Measurements from ENCODE around the gene SLC6A6.

SLC6A6 gene

GRCh38 chr3:14487821-14488220, 85.4 kb downstream of the SLC6A6 start:
- H3K79me1 ChIP-seq (ENCODE audit: low read length), result no peaks in the 10 kb centered on the region
- no peak overlapping the region for H3K27ac ChIP-seq (ENCODE audit: low read depth, low read length)
- H3K4ac ChIP-seq (ENCODE audit: low read depth, low read length), result no peak overlapping the region
- WGBS (ENCODE audit: extremely low coverage, insufficient coverage, low lambda C conversion rate), result no CpG with 5 or more reads among the region's 7 CpGs
- no peak overlapping the region for H2BK5ac ChIP-seq (ENCODE audit: low read length)
- H3K4me2 ChIP-seq (ENCODE audit: low read length), result no peak overlapping the region
- H3K36me3 ChIP-seq (ENCODE audit: control insufficient read depth, insufficient read depth, low read length), result peaks cover 2% of the 10 kb centered on the region
- H3K56ac ChIP-seq (ENCODE audit: low read length), result no peak overlapping the region
- H3K27me3 ChIP-seq (ENCODE audit: insufficient read depth, low read length, poor library complexity), result no peaks in the 10 kb centered on the region
- no peak overlapping the region for H4K8ac ChIP-seq (ENCODE audit: low read depth, low read length)
- no peak overlapping the region for H2BK120ac ChIP-seq (ENCODE audit: low read depth, low read length)
- no peak overlapping the region for H2BK15ac ChIP-seq (replicated peaks; ENCODE audit: low read depth)
- no peak overlapping the region for H3K9ac ChIP-seq (ENCODE audit: low read length)
- H2AK5ac ChIP-seq (ENCODE audit: low read length), result no peak overlapping the region
- no peaks in the 10 kb centered on the region for H3K4me1 ChIP-seq (ENCODE audit: control insufficient read depth, low read depth, low read length)
- no peak overlapping the region for H4K5ac ChIP-seq (ENCODE audit: low read length)
- H3K23ac ChIP-seq (ENCODE audit: low read length), result no peak overlapping the region
- DNase-seq, result no peak
- no peak overlapping the region for H3K4me3 ChIP-seq (ENCODE audit: low read length)
- no peak overlapping the region for H3K18ac ChIP-seq (ENCODE audit: low read length)
- H3K79me2 ChIP-seq (ENCODE audit: control insufficient read depth, insufficient read depth, low read length), result no peaks in the 10 kb centered on the region

GRCh38 chr3:14488286-14489041, 86.1 kb downstream of the SLC6A6 start:
- Histone ChIP-seq H2BK5ac (ENCODE audit: low read length) (no peak overlapping the region), H3K79me1 (ENCODE audit: low read length) (no peaks in the 10 kb centered on the region), H3K9ac (ENCODE audit: low read length) (no peak overlapping the region), H3K23ac (ENCODE audit: low read length) (no peak overlapping the region), H3K18ac (ENCODE audit: low read length) (no peak overlapping the region), H4K5ac (ENCODE audit: low read length) (no peak overlapping the region), H3K4ac (ENCODE audit: low read depth, low read length) (no peak overlapping the region), H3K56ac (ENCODE audit: low read length) (no peak overlapping the region), H3K4me3 (ENCODE audit: low read length) (no peak overlapping the region), H3K4me2 (ENCODE audit: low read length) (no peak overlapping the region), H2BK15ac (replicated peaks; ENCODE audit: low read depth) (no peak overlapping the region), H2BK120ac (ENCODE audit: low read depth, low read length) (no peak overlapping the region), H3K27me3 (ENCODE audit: insufficient read depth, low read length, poor library complexity) (no peaks in the 10 kb centered on the region), H2AK5ac (ENCODE audit: low read length) (no peak overlapping the region), H4K8ac (ENCODE audit: low read depth, low read length) (no peak overlapping the region), H3K36me3 (ENCODE audit: control insufficient read depth, insufficient read depth, low read length) (peaks cover 2% of the 10 kb centered on the region), H3K27ac (ENCODE audit: low read depth, low read length) (no peak overlapping the region), H3K79me2 (ENCODE audit: control insufficient read depth, insufficient read depth, low read length) (no peaks in the 10 kb centered on the region), H3K4me1 (ENCODE audit: control insufficient read depth, low read depth, low read length) (no peaks in the 10 kb centered on the region)
- no CpG with 5 or more reads among the region's 7 CpGs for WGBS (ENCODE audit: extremely low coverage, insufficient coverage, low lambda C conversion rate)
- no peak for DNase-seq

GRCh38 chr3:14489641-14490040, 87.2 kb downstream of the SLC6A6 start:
- Histone ChIP-seq H3K27me3 (ENCODE audit: insufficient read depth, low read length, poor library complexity) (no peaks in the 10 kb centered on the region), H3K18ac (ENCODE audit: low read length) (no peak overlapping the region), H2BK15ac (replicated peaks; ENCODE audit: low read depth) (no peak overlapping the region), H2BK5ac (ENCODE audit: low read length) (no peak overlapping the region), H2AK5ac (ENCODE audit: low read length) (no peak overlapping the region), H3K23ac (ENCODE audit: low read length) (no peak overlapping the region), H3K9ac (ENCODE audit: low read length) (no peak overlapping the region), H3K4me1 (ENCODE audit: control insufficient read depth, low read depth, low read length) (no peaks in the 10 kb centered on the region), H4K5ac (ENCODE audit: low read length) (no peak overlapping the region), H3K36me3 (ENCODE audit: control insufficient read depth, insufficient read depth, low read length) (peaks cover 2% of the 10 kb centered on the region), H4K8ac (ENCODE audit: low read depth, low read length) (no peak overlapping the region), H3K79me1 (ENCODE audit: low read length) (no peaks in the 10 kb centered on the region), H3K56ac (ENCODE audit: low read length) (no peak overlapping the region), H3K4me3 (ENCODE audit: low read length) (no peak overlapping the region), H3K27ac (ENCODE audit: low read depth, low read length) (no peak overlapping the region), H3K4me2 (ENCODE audit: low read length) (no peak overlapping the region), H3K79me2 (ENCODE audit: control insufficient read depth, insufficient read depth, low read length) (no peaks in the 10 kb centered on the region), H3K4ac (ENCODE audit: low read depth, low read length) (no peak overlapping the region), H2BK120ac (ENCODE audit: low read depth, low read length) (no peak overlapping the region)
- no CpG with 5 or more reads among the region's 7 CpGs for WGBS (ENCODE audit: extremely low coverage, insufficient coverage, low lambda C conversion rate)
- DNase-seq, result no peak

GRCh38 chr3:14490255-14490654, 87.8 kb downstream of the SLC6A6 start:
- Histone ChIP-seq H3K79me1 (ENCODE audit: low read length) (no peaks in the 10 kb centered on the region), H3K4me2 (ENCODE audit: low read length) (no peak overlapping the region), H2BK15ac (replicated peaks; ENCODE audit: low read depth) (no peak overlapping the region), H2BK120ac (ENCODE audit: low read depth, low read length) (no peak overlapping the region), H3K36me3 (ENCODE audit: control insufficient read depth, insufficient read depth, low read length) (peaks cover 2% of the 10 kb centered on the region), H2BK5ac (ENCODE audit: low read length) (no peak overlapping the region), H3K4ac (ENCODE audit: low read depth, low read length) (no peak overlapping the region), H4K8ac (ENCODE audit: low read depth, low read length) (no peak overlapping the region), H3K18ac (ENCODE audit: low read length) (no peak overlapping the region), H3K4me3 (ENCODE audit: low read length) (no peak overlapping the region), H3K27me3 (ENCODE audit: insufficient read depth, low read length, poor library complexity) (no peaks in the 10 kb centered on the region), H3K23ac (ENCODE audit: low read length) (no peak overlapping the region), H3K4me1 (ENCODE audit: control insufficient read depth, low read depth, low read length) (no peaks in the 10 kb centered on the region), H3K79me2 (ENCODE audit: control insufficient read depth, insufficient read depth, low read length) (no peaks in the 10 kb centered on the region), H3K27ac (ENCODE audit: low read depth, low read length) (no peak overlapping the region), H3K9ac (ENCODE audit: low read length) (no peak overlapping the region), H2AK5ac (ENCODE audit: low read length) (no peak overlapping the region), H4K5ac (ENCODE audit: low read length) (no peak overlapping the region), H3K56ac (ENCODE audit: low read length) (no peak overlapping the region)
- DNase-seq, result no peak
- WGBS (ENCODE audit: extremely low coverage, insufficient coverage, low lambda C conversion rate), result no CpG with 5 or more reads among the region's 4 CpGs

- WGBS (ENCODE audit: extremely low coverage, insufficient coverage, low lambda C conversion rate), result no CpG with 5 or more reads among the region's 2 CpGs
- H3K4me1 ChIP-seq (ENCODE audit: control insufficient read depth, low read depth, low read length), result no peaks in the 10 kb centered on the region
Observed at GRCh38 chr3:14490831-14491230, 88.4 kb downstream of the SLC6A6 start.

More at GRCh38 chr3:14490831-14491230, 88.4 kb downstream of the SLC6A6 start:
- H2AK5ac ChIP-seq (ENCODE audit: low read length), result no peak overlapping the region
- H4K8ac ChIP-seq (ENCODE audit: low read depth, low read length), result no peak overlapping the region
- H3K56ac ChIP-seq (ENCODE audit: low read length), result no peak overlapping the region
- no peak overlapping the region for H2BK120ac ChIP-seq (ENCODE audit: low read depth, low read length)
- H3K4ac ChIP-seq (ENCODE audit: low read depth, low read length), result no peak overlapping the region
- H3K23ac ChIP-seq (ENCODE audit: low read length), result no peak overlapping the region
- H3K4me2 ChIP-seq (ENCODE audit: low read length), result no peak overlapping the region
- H3K79me2 ChIP-seq (ENCODE audit: control insufficient read depth, insufficient read depth, low read length), result no peaks in the 10 kb centered on the region
- H3K36me3 ChIP-seq (ENCODE audit: control insufficient read depth, insufficient read depth, low read length), result peaks cover 2% of the 10 kb centered on the region
- no peak overlapping the region for H3K18ac ChIP-seq (ENCODE audit: low read length)
- no peak overlapping the region for H3K4me3 ChIP-seq (ENCODE audit: low read length)
- no peak overlapping the region for H3K9ac ChIP-seq (ENCODE audit: low read length)
- no peak for DNase-seq
- no peak overlapping the region for H3K27ac ChIP-seq (ENCODE audit: low read depth, low read length)
- H3K27me3 ChIP-seq (ENCODE audit: insufficient read depth, low read length, poor library complexity), result no peaks in the 10 kb centered on the region
- no peak overlapping the region for H2BK5ac ChIP-seq (ENCODE audit: low read length)
- no peak overlapping the region for H2BK15ac ChIP-seq (replicated peaks; ENCODE audit: low read depth)
- H4K5ac ChIP-seq (ENCODE audit: low read length), result no peak overlapping the region
- no peaks in the 10 kb centered on the region for H3K79me1 ChIP-seq (ENCODE audit: low read length)
